GM23338 (cell line): ENCODE results near the gene IPO13. TPM values are rescaled to one million over a fixed set of nuclear protein-coding genes. Genes with fewer than 3 reads are reported as not detected.

ENCODE experiments used
- ATAC-seq: fragments of 200-7000 bp; cut with Tn5 transposase; 3 replicates; pipeline ENCODE4 v1.9.1; 2020
- DNase-seq: peaks from one replicate; pipeline ENCODE4 v3.0.0-alpha.2; 2015; ENCODE audit warnings: low spot score
- H2AFZ ChIP-seq: fragments of 200-600 bp; sonication (generic); 2 replicates; pipeline ENCODE4 v1.8.0; 2016; ENCODE audit warnings: antibody characterized with exemption, mild to moderate bottlenecking, moderate library complexity
- H3F3A ChIP-seq: fragments of 200-600 bp; sonication (generic); replicated peaks from 2 replicates; pipeline ENCODE4 v1.8.0; 2017; ENCODE audit warnings: antibody characterized with exemption, mixed run types, low read depth
- H3K27ac ChIP-seq: fragments of 200-600 bp; sonication (generic); 2 replicates; pipeline ENCODE4 v1.6.1; 2016; ENCODE audit warnings: low read depth
- H3K27me3 ChIP-seq: fragments of 200-600 bp; sonication (generic); 2 replicates; pipeline ENCODE4 v1.8.0; 2016; ENCODE audit warnings: mild to moderate bottlenecking, mixed run types, moderate library complexity; ENCODE audit not compliant: insufficient read depth
- H3K36me3 ChIP-seq: fragments of 200-600 bp; sonication (generic); 2 replicates; pipeline ENCODE4 v1.8.0; 2016; ENCODE audit warnings: mild to moderate bottlenecking; ENCODE audit not compliant: insufficient read depth
- H3K4me1 ChIP-seq: fragments of 200-600 bp; sonication (generic); 2 replicates; pipeline ENCODE4 v1.8.0; 2016; ENCODE audit warnings: mild to moderate bottlenecking, moderate library complexity; ENCODE audit not compliant: insufficient read depth
- H3K4me2 ChIP-seq: fragments of 200-600 bp; sonication (generic); 2 replicates; pipeline ENCODE4 v1.7.1; 2017; ENCODE audit warnings: mixed run types
- H3K4me3 ChIP-seq: fragments of 200-600 bp; sonication (generic); 2 replicates; pipeline ENCODE4 v1.6.1; 2016; ENCODE audit warnings: mixed run types
- H3K79me2 ChIP-seq: fragments of 200-600 bp; sonication (generic); replicated peaks from 2 replicates; pipeline ENCODE4 v1.8.0; 2017; ENCODE audit warnings: mild to moderate bottlenecking; ENCODE audit not compliant: insufficient read depth
- H3K9me2 ChIP-seq: fragments of 200-600 bp; sonication (generic); 2 replicates; pipeline ENCODE4 v1.8.0; 2017; ENCODE audit not compliant: insufficient read depth
- H4K20me1 ChIP-seq: fragments of 200-600 bp; sonication (generic); replicated peaks from 2 replicates; pipeline ENCODE4 v1.8.0; 2017; ENCODE audit warnings: mild to moderate bottlenecking; ENCODE audit not compliant: insufficient read depth
- H3K27ac Mint-ChIP-seq: 2 replicates; pipeline ENCODE4 v1.8.0; 2020; ENCODE audit warnings: inconsistent platforms, mild to moderate bottlenecking, moderate library complexity, mixed read lengths
- H3K27me3 Mint-ChIP-seq: 3 replicates; pipeline ENCODE4 v1.8.0; 2022; ENCODE audit warnings: low read depth, mild to moderate bottlenecking, moderate library complexity, mixed read lengths, inconsistent platforms; ENCODE audit not compliant: insufficient read depth, poor library complexity
- H3K36me3 Mint-ChIP-seq: 3 replicates; pipeline ENCODE4 v1.8.0; 2021; ENCODE audit warnings: low read depth, mild to moderate bottlenecking, inconsistent platforms, moderate library complexity, mixed read lengths
- H3K4me1 Mint-ChIP-seq: 3 replicates; pipeline ENCODE4 v1.8.0; 2020; ENCODE audit warnings: mild to moderate bottlenecking, inconsistent platforms, mixed read lengths
- H3K4me3 Mint-ChIP-seq: 3 replicates; pipeline ENCODE4 v1.8.0; 2021; ENCODE audit warnings: moderate library complexity, mild to moderate bottlenecking, inconsistent platforms, mixed read lengths
- H3K9me3 Mint-ChIP-seq: 3 replicates; pipeline ENCODE4 v1.8.0; 2020; ENCODE audit warnings: moderate library complexity, mild to moderate bottlenecking, inconsistent platforms, mixed read lengths
- CTCF ChIP-seq, 2 experiments: fragments of 200-600 bp in 1 of 2; sonication (generic) in 1 of 2; conservative IDR thresholded peaks; 2 replicates each; pipeline versions ENCODE4 v1.5.1 to v1.6.1; 2016 to 2017; ENCODE audit warnings: antibody characterized with exemption in 2 of 2, low read depth in 2 of 2, mild to moderate bottlenecking in 2 of 2, moderate library complexity in 1 of 2
- ETS1 ChIP-seq: IDR thresholded peaks from 2 replicates; pipeline ENCODE4 v1.6.1; 2016; ENCODE audit warnings: antibody characterized with exemption
- EZH2phosphoT487 ChIP-seq: fragments of 200-600 bp; sonication (generic); IDR thresholded peaks from one replicate; pipeline ENCODE4 v1.8.1; 2018; ENCODE audit warnings: antibody characterized with exemption; ENCODE audit not compliant: unreplicated experiment
- NANOG ChIP-seq: IDR thresholded peaks from 2 replicates; pipeline ENCODE4 v1.6.1; 2016; ENCODE audit warnings: antibody characterized with exemption, borderline replicate concordance
- POLR2AphosphoS5 ChIP-seq: IDR thresholded peaks from 2 replicates; pipeline ENCODE4 v1.6.1; 2016; ENCODE audit warnings: antibody characterized with exemption, low read depth
- ZNF331 ChIP-seq: fragments of 250-450 bp; sonication (Bioruptor Pico); IDR thresholded peaks from 2 replicates; pipeline ENCODE4 v1.5.0; 2020; ENCODE audit warnings: low read depth, mild to moderate bottlenecking, moderate library complexity
- ZNF462 ChIP-seq: fragments of 250-450 bp; sonication (Bioruptor Pico); IDR thresholded peaks from 2 replicates; pipeline ENCODE4 v1.5.0; 2020; ENCODE audit warnings: mild to moderate bottlenecking, moderate library complexity
- polyA plus RNA-seq: library from polyadenylated mRNA; unstranded; fragments of >200 nt; fragmentation: Nextera tagmentation; extraction: Ambion mirVana; gene quantifications from 2 replicates; pipeline ENCODE4 v1.2.1, GENCODE V29; 2016
- total RNA-seq: library from RNA; depleted of rRNA; stranded (reverse); fragments of >200 nt; shearing (Covaris generic); gene quantifications from 2 replicates; pipeline ENCODE4 v1.2.3, GENCODE V29; 2014

IPO13 gene
- total and polyA plus RNA-seq, 2 experiments from 2014 or later = 10.4 to 22.8 TPM

- peak; percentile 60 for ATAC-seq
- H3F3A ChIP-seq = no peaks in the 10 kb centered on the region
- Mint-ChIP-seq H3K27me3 (peaks cover 4% of the 10 kb centered on the region), H3K9me3 (no peaks in the 10 kb centered on the region), H3K4me1 (peaks cover 3% of the 10 kb centered on the region; the same call in 1 of the 3 replicates), H3K36me3 (peaks cover 4% of the 10 kb centered on the region; the same call in 1 of the 3 replicates), H3K4me3 (no peak overlapping the region), H3K27ac (no peak overlapping the region)
- no peaks in the 10 kb centered on the region for H3K36me3 ChIP-seq
- H3K4me3 ChIP-seq = no peak overlapping the region
- H4K20me1 ChIP-seq = no peaks in the 10 kb centered on the region
- no peak overlapping the region for H2AFZ ChIP-seq
- no peaks in the 10 kb centered on the region for H3K79me2 ChIP-seq
- no peaks in the 10 kb centered on the region for H3K27me3 ChIP-seq
- no peak overlapping the region for H3K27ac ChIP-seq
- no peaks in the 10 kb centered on the region for H3K4me1 ChIP-seq
- no peak overlapping the region for H3K4me2 ChIP-seq
- DNase-seq = peak; percentile 38
- TF ChIP-seq NANOG (no peak), CTCF (conservative IDR thresholded peaks at IDR 0.05; ENCODE audit: low read depth in 2 of 2) (peak in 1 of 2 experiments; percentile 46; a peak in 3 of 4 replicates)
- no peaks in the 10 kb centered on the region for H3K9me2 ChIP-seq
Measured at GRCh38 chr1:43921022-43921421, 25.7 kb upstream of the IPO13 start.

GRCh38 chr1:43924516-43924915 is 22.2 kb upstream of the IPO13 start:
- H3K36me3 Mint-ChIP-seq = peaks cover 4% of the 10 kb centered on the region; the same call in 1 of the 3 replicates
- ATAC-seq = no peak
- H3K27me3 Mint-ChIP-seq = peaks cover 3% of the 10 kb centered on the region
- TF ChIP-seq EZH2phosphoT487 (no peak), POLR2AphosphoS5 (no peak), NANOG (no peak), ETS1 (no peak), CTCF (conservative IDR thresholded peaks at IDR 0.05; ENCODE audit: low read depth in 2 of 2) (no peak), ZNF331 (no peak), ZNF462 (CRISPR knock-in tag) (no peak)

More at GRCh38 chr1:43924516-43924915, 22.2 kb upstream of the IPO13 start:
- Mint-ChIP-seq H3K9me3 (no peaks in the 10 kb centered on the region), H3K4me3 (no peak overlapping the region), H3K4me1 (peaks cover 4% of the 10 kb centered on the region), H3K27ac (no peak overlapping the region)
- H3K27me3 ChIP-seq = no peaks in the 10 kb centered on the region
- H3K27ac ChIP-seq = no peak overlapping the region
- no peaks in the 10 kb centered on the region for H3K9me2 ChIP-seq
- H3K4me3 ChIP-seq = no peak overlapping the region
- no peaks in the 10 kb centered on the region for H3K4me1 ChIP-seq
- no peaks in the 10 kb centered on the region for H3F3A ChIP-seq
- DNase-seq = no peak
- no peaks in the 10 kb centered on the region for H4K20me1 ChIP-seq
- H3K79me2 ChIP-seq = no peaks in the 10 kb centered on the region
- H3K4me2 ChIP-seq = no peak overlapping the region
- H2AFZ ChIP-seq = no peak overlapping the region
- no peaks in the 10 kb centered on the region for H3K36me3 ChIP-seq
